Chondrocyte (in vitro differentiated cells): Measurements from ENCODE around the gene PFKFB3. TPM values are rescaled to one million over a fixed set of nuclear protein-coding genes. Genes with fewer than 3 reads are reported as not detected.

ENCODE experiments used
- DNase-seq: peaks from one replicate; pipeline ENCODE4 v3.0.0; 2021; ENCODE audit warnings: mixed read lengths, low spot score
- H3K27ac Mint-ChIP-seq: one replicate; pipeline ENCODE4 v1.8.0; 2021; ENCODE audit warnings: mild to moderate bottlenecking, moderate library complexity, mixed read lengths; ENCODE audit not compliant: unreplicated experiment
- H3K27me3 Mint-ChIP-seq: 2 replicates; pipeline ENCODE4 v1.8.0; 2021; ENCODE audit warnings: low read depth, mixed read lengths
- H3K36me3 Mint-ChIP-seq: 2 replicates; pipeline ENCODE4 v1.8.0; 2021; ENCODE audit warnings: low read depth, mixed read lengths
- H3K4me1 Mint-ChIP-seq: 2 replicates; pipeline ENCODE4 v1.8.0; 2021; ENCODE audit warnings: low read depth, mild to moderate bottlenecking, mixed read lengths
- H3K4me3 Mint-ChIP-seq: one replicate; pipeline ENCODE4 v1.8.0; 2021; ENCODE audit warnings: mild to moderate bottlenecking, moderate library complexity, mixed read lengths; ENCODE audit not compliant: unreplicated experiment
- H3K9me3 Mint-ChIP-seq: 2 replicates; pipeline ENCODE4 v1.8.0; 2021; ENCODE audit warnings: low read depth, mixed read lengths
- total RNA-seq: library from RNA; stranded (reverse); gene quantifications from 3 replicates; pipeline ENCODE4 v1.2.1, GENCODE V29; 2021
- TF ChIP-seq, protein P1 (sequence below): fragments of 200-600 bp; sonication (generic); IDR thresholded peaks from 2 replicates; pipeline ENCODE4 v1.5.0; 2021; ENCODE audit warnings: antibody characterized with exemption, mild to moderate bottlenecking, moderate library complexity

The PFKFB3 gene
- total RNA-seq, 1 donor from 2014 or later, result 46.5 TPM

DNA sequence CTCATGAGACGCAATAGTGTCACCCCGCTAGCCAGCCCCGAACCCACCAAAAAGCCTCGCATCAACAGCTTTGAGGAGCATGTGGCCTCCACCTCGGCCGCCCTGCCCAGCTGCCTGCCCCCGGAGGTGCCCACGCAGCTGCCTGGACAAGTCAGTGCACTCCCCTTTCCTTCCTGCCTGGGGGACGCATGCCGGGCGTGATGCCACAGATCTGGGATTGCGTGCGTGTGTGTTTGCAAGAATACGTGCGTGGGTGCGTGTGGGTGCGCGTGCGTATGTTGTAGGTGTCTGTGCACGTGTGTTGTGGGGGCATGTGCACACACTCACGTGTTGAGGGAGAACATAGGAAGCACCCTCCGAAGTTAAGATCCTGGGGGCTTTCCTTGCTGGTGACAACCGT, 23.5 kb downstream of the PFKFB3 start:
- Mint-ChIP-seq H3K4me3 (no peak overlapping the region), H3K9me3 (no peaks in the 10 kb centered on the region), H3K36me3 (peaks cover 39% of the 10 kb centered on the region), H3K27ac (no peak overlapping the region), H3K27me3 (no peaks in the 10 kb centered on the region), H3K4me1 (peaks cover 29% of the 10 kb centered on the region)
- DNase-seq, result no peak
- TF ChIP-seq, protein P1, sequence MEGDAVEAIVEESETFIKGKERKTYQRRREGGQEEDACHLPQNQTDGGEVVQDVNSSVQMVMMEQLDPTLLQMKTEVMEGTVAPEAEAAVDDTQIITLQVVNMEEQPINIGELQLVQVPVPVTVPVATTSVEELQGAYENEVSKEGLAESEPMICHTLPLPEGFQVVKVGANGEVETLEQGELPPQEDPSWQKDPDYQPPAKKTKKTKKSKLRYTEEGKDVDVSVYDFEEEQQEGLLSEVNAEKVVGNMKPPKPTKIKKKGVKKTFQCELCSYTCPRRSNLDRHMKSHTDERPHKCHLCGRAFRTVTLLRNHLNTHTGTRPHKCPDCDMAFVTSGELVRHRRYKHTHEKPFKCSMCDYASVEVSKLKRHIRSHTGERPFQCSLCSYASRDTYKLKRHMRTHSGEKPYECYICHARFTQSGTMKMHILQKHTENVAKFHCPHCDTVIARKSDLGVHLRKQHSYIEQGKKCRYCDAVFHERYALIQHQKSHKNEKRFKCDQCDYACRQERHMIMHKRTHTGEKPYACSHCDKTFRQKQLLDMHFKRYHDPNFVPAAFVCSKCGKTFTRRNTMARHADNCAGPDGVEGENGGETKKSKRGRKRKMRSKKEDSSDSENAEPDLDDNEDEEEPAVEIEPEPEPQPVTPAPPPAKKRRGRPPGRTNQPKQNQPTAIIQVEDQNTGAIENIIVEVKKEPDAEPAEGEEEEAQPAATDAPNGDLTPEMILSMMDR, result no peak

DNA sequence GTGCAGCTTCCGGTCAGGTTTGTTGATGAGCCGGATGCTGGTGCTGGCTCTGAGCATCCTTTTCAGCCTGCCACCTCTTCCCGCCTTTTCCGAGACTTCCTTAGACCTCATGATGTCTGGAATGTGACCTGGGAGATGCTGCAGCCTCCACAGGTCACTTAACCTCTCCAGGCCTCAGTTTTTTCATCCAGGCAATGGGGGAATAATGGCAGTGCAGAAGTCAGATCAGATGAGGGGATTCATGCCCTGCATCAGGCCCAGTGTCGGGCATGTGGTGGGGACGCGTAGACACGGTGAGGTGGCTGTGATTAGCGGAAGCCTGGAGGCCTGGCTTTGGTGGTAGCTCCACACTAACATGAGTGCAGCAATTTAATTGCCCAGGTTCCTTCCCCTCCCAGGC, 24.6 kb downstream of the PFKFB3 start:
- H3K4me1 Mint-ChIP-seq, result peaks cover 19% of the 10 kb centered on the region
- H3K36me3 Mint-ChIP-seq, result peaks cover 38% of the 10 kb centered on the region
- H3K9me3 Mint-ChIP-seq, result no peaks in the 10 kb centered on the region
- TF ChIP-seq, protein P1, result no peak
- H3K27me3 Mint-ChIP-seq, result no peaks in the 10 kb centered on the region
- H3K27ac Mint-ChIP-seq, result peak overlapping the region; percentile 76
- no peak for DNase-seq
- no peak overlapping the region for H3K4me3 Mint-ChIP-seq

DNA sequence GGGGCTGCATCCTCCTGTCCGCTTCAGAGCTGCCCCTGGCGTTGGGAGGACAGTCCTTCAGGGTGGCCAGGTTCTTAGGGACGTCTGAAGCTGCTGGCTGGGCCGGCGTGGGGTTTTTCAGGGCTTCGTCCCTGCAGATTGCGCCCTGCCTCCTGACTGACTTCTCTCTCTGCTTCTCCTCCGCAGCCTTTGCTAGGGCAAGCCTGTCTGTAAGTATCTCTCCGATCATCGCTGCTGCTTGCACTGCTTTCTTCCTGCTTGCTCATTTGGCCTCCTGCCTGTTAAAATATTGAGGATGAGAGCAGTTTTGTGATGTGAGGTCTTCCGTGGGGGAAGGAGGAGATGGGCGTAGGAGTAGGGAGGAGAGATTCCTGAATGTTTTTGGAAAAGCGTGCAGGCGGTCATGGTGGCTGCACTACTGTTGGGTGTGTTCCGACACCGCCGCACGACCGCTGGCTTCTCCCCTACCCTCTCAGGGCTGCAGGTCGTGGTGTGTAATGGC, 25.3 kb downstream of the PFKFB3 start:
- H3K27ac Mint-ChIP-seq, result peak overlapping the region; percentile 81
- peaks cover 41% of the 10 kb centered on the region for H3K36me3 Mint-ChIP-seq
- no peaks in the 10 kb centered on the region for H3K27me3 Mint-ChIP-seq
- TF ChIP-seq, protein P1, result no peak
- peak overlapping the region; percentile 24 for H3K4me3 Mint-ChIP-seq
- peaks cover 17% of the 10 kb centered on the region for H3K4me1 Mint-ChIP-seq
- no peak for DNase-seq
- H3K9me3 Mint-ChIP-seq, result no peaks in the 10 kb centered on the region

DNA sequence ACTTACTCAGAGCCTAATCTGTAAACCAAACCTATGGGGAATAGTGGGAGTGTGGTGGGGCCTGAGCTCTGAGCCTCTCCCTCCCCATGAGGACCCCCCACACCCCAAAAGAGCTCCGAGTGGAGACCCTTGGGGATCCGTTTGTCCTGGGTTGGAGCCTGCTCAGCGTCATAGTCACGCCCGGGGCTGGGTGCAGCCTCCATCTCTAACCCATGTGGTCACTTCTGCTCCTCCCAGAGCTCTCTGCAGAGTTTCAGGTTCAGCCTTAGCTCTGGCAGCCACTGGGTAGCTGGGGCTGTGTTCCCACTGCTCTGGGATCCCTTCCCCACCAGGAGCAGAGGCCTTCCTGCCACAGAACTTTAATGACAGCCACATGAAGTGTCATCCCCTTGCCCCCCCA, 25.9 kb downstream of the PFKFB3 start:
- TF ChIP-seq, protein P1, result no peak
- no peak overlapping the region for H3K4me3 Mint-ChIP-seq
- no peaks in the 10 kb centered on the region for H3K9me3 Mint-ChIP-seq
- peaks cover 44% of the 10 kb centered on the region for H3K36me3 Mint-ChIP-seq
- H3K4me1 Mint-ChIP-seq, result peaks cover 17% of the 10 kb centered on the region
- peak; percentile 50 for DNase-seq
- no peaks in the 10 kb centered on the region for H3K27me3 Mint-ChIP-seq
- peak overlapping the region; percentile 81 for H3K27ac Mint-ChIP-seq

DNA sequence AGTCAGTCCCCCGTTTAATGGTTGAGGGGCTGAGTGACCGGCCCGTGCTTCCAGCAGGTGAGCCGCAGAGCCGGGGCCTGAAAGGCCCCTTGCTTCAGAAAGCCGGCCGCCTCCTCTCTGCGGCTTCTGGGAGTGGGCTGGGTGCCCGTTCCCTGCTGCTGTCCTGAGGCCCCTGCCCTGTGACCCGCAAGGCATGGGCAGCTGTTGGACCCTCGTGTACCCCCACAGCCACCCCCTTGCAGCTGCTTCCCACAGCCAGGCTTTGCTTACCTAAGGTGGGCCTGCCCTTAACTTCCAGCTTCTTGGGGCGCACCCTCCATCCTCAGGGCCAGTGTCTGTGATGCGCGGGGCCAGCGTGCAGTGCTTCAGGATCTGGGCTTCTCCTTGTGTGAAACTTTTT, 26.6 kb downstream of the PFKFB3 start:
- no peak for DNase-seq
- H3K9me3 Mint-ChIP-seq, result no peaks in the 10 kb centered on the region
- H3K27me3 Mint-ChIP-seq, result no peaks in the 10 kb centered on the region
- peaks cover 17% of the 10 kb centered on the region for H3K4me1 Mint-ChIP-seq
- peaks cover 43% of the 10 kb centered on the region for H3K36me3 Mint-ChIP-seq
- no peak overlapping the region for H3K4me3 Mint-ChIP-seq
- no peak overlapping the region for H3K27ac Mint-ChIP-seq
- TF ChIP-seq, protein P1, result no peak
